Right lobe of liver (tissue), 4 donors: ENCODE measurements around the gene GFRA1.

Experiments
- CTCF ChIP-seq, 4 donors: fragments of 200-600 bp in 3 of 4; fragments of 450-650 bp in 1 of 4; IDR thresholded peaks; one replicate each; pipeline versions ENCODE4 v1.5.1 to v1.8.0; 2016 to 2022; ENCODE audit warnings: antibody characterized with exemption in 4 of 4, mild to moderate bottlenecking in 2 of 4
- POLR2A ChIP-seq: fragments of 450-650 bp; IDR thresholded peaks from one replicate; pipeline ENCODE4 v1.6.1; 2017; ENCODE audit warnings: antibody characterized with exemption, mild to moderate bottlenecking
- donor health status: DM: no; HTN: no; CAD: no.
- donor health status: DM: no; HTN: no; CAD: no.
- donor health status: DM: no; HTN: yes; CAD: no.

GRCh38 chr10:116073510-116073909 is 199.5 kb downstream of the GFRA1 start:
- TF ChIP-seq CTCF (IDR thresholded peaks at IDR 0.05) (no peak), POLR2A (no peak)
